Renal cortex interstitium (tissue), 11 donors: ENCODE results near the gene NIFK. TPM values are rescaled to one million over a fixed set of nuclear protein-coding genes. Genes with fewer than 3 reads are reported as not detected.
"Not testable (repeated sequence)": the region's sequence is repeated elsewhere in the genome, so short reads cannot be mapped to it uniquely, and the experiment has no call there.

ENCODE experiments used
- DNase-seq, 11 donors: peaks; one replicate each; pipeline ENCODE4 v3.0.0-alpha.2; 2013; ENCODE audit warnings: low read depth in 9 of 11, low spot score in 4 of 11; ENCODE audit errors: extremely low read depth in 1 of 11
- polyA plus RNA-seq, 3 donors: library from polyadenylated mRNA; unstranded; fragments of 120-200 nt; gene quantifications; one replicate each; pipeline ENCODE4 v1.2.1, GENCODE V29; 2013; ENCODE audit not compliant: insufficient read length in 3 of 3

The NIFK gene
- polyA plus RNA-seq, 3 donors, result 60.9 to 77.9 (median 62.8) TPM

DNA sequence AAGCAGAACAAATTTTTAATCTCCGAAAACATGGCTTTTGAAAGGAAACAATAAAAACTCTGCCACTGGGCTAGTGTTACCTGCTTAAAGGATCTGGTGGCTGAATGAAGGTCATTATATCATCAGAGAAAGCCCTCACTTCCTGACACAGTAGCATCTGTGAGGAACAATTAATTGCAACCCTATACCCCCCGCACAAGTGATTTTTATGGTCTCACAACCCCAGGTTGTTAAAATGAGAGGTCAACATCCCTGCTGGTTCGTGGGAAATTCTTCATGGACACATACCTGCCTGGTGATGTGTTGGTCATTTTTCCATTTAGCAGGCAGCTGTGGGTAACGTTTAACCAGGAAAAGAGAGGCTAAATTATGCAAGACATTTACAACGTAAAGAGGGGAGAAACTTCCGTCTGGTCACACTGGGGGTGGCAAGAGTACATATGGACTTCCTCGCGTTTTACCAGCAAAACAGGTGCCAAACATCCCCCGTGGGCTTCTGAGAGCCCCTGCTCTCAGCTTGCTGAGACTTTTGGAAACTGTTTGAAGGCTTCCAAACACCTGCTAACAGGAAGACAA lies 29.2 kb downstream of the NIFK start:
- DNase-seq, result peak in 7 of 11 donors; percentile 36 to 74 (median 64)

DNA sequence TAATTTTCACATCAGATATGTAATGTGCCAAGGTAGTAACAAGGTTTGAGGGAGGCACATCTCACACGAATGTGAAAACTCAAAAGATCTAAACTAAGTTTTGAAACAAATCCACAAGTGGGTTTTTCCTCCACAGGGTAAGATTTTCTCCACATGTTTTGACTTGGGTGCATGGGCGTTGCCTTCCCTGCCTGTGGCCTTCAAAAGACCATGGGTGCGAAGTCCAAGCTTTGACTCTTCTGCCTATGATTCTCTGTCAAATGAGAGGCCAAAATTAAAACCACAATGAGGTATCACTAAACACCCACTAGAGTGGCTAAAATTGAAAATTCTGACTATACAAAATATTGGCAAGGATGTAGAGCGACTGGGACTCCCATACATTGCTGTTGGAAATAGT lies 30.7 kb downstream of the NIFK start:
- DNase-seq, result no peak

DNA sequence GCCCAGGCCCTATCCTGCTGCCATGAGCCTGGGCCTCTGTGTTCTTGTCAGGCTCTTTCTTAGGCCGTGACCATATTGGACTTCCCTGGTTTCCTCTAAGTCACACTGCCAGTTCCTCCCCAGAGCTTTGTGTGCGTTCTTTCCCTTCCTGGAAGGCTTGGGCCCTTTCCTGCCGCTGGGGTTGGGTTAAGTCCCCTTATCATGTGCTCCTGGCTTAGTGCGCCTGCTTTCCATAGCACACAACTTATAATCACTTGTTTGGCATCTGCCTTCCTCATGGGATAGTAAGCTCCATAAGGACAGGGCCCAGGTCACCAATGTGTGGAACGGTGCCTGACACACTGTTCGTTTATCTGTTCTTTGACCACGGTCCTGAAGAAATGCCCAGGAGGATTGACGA lies 31.3 kb downstream of the NIFK start:
- no peak for DNase-seq

DNA sequence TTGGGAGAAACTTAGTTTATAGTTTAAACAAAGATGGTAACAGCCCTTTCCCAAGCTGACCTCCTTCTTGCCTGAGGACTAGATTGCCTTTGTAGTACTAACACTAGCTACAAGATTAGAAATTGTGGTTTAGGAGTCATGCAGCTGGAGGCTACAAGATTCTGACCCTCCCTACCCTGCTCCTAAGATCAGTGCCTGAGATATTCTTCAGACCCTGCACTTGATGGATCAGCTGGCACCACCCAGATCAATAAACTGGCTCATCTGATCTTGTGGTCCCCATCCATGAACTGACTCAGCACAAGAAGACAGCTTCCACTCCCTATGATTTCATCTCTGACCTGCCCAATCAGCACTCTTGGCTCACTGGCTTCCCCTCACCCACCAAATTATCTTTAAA lies 34.9 kb downstream of the NIFK start:
- not testable (repeated sequence) for DNase-seq

DNA sequence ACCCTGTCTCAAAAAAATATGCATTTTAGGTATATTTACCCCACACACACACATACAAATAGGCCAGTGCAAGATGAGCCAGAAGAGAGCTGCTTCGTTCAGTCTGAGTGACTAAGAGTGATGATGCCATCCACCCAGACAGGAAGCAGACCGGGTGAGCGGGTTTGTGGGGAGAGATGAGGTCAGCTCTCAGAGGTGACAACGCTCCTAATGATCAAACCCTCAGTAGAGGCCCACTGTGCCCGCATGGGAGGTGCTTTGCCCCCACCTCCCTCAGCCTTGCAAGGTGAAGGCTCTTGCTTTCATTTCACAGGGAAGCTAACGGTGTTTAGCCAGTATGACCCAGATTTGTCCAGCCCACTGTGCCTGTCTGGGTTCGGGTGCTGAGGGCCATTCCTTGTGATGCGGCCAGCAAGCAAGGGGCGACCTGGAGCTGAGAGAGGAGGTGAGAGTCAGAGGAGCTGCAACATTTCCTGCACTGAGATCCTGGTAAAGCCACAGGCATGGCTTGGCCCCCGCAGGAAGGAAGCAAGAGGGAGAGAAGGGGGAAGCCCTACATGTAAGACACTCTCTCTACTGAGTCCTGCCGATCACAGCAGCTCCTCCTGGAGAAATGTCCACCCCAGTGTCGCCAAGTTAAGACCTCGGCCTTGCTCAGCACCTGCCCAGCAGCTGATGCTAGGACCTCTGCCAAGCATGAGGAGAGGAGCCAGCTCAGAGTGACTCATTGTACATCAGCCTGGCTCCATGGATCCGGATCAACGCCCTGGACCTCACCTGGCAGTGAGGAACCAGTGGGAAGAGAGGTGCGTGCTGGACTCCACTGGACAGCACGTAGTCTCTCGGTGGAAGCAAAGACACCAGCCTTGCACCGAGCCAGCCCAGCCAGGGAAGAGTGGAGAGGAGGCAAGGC lies 37.0 kb downstream of the NIFK start:
- DNase-seq, result no peak

DNA sequence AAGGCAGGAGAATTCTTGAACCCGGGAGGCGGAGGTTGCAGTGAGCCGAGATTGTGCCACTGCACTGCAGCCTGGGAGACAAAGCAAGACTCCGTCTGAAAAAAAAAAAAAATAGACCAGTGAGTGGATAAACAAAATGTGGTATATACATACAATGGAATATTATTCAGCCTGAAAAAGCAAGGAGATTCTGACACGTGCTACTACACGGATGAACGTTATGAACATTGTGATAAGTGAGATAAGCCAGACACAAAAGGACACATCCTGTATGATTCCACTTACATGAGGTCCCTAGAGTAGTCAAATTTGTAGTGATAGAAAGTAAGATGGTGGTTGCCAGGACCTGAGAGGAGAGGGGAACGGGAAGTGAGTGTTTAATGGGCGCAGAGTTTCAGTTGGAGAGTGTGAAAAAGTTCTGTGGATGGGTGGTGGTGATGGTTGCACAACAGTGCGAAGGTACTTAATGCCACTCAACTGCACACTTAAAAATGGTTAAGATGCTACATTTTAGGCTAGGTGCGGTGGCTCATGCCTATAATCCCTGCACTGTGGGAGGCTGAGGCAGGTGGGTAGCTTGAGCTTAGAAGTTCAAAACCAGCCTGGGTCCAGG lies 38.3 kb downstream of the NIFK start:
- no peak for DNase-seq

DNA sequence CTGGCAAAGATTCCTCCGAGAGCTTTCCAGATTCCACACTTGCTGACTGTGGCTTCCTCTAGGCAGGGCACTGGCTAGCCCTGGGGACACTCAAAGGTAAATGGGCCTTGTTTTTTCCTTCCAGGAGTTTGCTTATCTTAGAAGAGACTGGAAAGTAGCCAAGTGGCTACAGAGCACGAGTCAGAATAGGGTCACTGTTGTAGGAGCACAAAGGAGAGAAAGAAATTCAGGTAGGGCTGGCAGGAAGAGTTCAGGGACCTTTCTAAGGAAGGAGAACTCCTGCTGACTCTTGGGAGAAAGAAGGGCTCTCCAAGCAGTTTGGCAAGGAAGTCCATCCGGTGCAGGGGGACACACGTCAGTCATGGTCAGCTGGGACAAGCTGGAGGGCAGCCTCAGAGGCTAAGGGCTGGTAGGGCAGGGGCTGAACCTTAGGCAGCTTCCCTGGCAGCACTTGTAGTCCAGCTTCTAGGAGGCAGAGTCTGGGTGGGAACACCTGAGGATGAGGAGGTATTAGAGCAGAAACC lies 39.5 kb downstream of the NIFK start:
- no peak for DNase-seq

DNA sequence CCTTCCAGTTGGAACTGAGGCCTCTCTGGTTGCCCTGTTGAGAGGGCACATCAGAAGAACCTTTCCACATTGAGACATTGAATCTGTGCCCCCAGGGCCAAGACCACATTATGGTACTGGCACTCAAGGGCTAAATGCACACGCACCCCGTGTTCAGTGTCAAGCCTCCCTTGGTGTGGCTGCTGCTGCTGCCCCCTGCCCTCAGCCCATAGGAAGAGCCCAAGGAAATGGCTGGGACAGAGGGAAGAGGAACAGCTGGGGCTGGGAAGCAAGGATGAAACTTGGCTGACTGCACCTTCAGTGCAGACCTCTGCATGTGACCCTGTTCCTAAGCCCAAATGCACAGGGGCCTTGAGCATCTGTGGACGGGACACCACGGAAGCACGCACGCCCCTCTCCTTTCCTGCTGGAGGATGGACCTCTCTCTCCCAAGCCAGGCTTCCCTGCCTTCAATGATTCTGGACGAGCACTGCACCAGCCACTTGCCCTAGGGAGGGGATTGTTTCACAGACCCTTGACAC lies 40.2 kb downstream of the NIFK start:
- no peak for DNase-seq

DNA sequence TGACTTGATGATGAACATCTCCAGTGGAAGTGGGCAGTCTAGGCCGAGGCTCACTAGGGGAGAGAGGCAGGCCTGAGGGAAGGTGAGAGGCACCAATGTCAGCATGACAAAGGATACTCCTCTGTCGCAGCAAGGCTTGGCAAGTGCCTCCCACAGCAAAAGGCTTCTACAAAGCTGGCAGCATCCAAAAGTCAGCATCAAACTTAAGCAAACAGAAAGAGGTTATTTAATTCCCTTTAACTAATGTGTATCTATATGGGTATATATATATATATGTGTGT lies 41.6 kb downstream of the NIFK start:
- DNase-seq, result no peak

DNA sequence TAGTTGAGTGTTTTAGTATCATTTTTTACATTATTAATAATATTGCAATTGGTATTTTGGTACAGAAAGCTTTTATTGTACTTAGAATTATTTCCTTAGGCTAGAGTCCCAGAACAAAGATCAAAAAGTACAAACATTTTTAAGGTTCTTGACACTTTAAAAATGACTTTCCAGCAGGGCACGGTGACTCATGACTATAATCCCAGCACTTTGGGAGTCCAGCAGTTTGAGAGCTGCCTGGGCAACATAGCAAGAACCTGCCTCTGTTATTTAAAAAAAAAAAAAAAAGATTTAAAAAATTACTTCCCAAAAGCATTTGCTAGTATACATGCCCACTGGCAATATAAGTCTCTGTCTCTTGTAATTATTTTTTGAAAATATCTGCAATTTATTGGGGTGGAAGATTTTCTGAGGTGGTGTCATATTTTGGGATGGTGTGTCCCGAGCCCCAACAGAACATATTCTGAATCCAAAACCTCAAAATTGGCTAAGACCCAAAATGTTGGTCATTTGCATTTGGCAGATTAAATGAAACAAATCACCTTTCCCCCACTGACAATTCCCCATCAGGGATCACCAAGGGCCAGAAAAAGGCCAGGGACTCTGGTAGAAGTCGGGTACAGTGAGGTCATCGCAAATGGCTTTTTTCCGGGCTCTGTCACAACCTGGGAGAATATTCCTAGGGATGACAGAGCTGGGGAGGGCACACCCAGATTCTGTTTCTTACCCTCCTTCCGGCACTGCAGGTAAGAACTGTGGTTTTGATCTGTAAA lies 42.1 kb downstream of the NIFK start:
- no peak for DNase-seq

DNA sequence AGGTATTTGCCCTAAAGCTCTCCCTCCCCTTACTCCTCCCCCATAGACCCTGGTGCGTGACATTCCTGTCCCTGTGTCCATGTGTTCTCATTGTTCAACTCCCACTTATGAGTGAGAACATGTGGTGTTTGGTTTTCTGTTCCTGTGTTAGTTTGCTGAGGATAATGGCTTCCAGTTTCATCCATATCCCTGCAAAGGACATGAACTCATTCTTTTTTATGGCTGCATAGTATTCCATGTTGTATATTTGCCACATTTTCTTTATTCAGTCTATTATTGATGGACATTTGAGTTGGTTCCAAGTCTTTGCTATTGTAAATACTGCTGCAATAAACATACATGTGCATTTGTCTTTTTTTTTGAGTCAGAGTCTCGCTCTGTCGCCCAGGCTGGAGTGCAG lies 46.1 kb downstream of the NIFK start:
- not testable (repeated sequence) for DNase-seq

DNA sequence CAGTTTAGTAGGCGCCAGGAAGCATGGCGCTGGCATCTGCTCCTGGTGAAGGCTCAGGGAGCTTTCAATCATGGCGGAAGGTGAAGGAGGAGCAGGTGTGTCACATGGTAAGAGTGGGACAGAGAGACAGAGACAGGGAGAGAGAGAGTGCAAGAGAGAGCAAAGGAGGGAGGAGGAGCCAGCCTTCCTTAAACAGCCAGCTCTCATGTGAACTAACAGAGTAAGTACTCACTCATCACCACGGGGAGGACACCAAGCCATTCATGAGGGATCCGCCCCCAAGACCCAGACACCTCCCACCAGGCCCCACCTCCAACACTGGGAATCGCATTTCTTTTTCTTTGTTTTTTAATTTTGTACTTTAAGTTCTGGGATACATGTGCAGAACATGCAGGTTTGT lies 46.6 kb downstream of the NIFK start:
- DNase-seq, result no peak

DNA sequence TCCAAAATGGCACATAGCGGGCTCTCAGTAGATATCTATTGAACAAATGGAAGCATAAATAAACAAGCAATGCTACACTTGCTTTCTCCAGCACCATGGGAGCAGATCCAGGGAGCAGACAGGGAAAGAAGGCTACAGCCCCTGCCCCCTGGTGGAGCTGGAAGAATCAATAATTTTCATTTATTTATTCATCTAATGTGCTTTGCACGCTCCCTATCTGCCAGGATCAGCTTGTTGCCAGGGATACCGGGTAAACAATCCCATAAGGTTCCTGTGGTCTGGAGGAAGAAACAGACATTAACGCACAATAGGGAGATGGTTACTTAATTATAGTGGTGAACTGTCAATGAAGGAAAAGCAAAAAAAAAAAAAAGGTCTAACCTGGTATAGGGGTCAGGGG lies 47.3 kb downstream of the NIFK start:
- DNase-seq, result peak in 2 of 11 donors; percentile 22 to 32

DNA sequence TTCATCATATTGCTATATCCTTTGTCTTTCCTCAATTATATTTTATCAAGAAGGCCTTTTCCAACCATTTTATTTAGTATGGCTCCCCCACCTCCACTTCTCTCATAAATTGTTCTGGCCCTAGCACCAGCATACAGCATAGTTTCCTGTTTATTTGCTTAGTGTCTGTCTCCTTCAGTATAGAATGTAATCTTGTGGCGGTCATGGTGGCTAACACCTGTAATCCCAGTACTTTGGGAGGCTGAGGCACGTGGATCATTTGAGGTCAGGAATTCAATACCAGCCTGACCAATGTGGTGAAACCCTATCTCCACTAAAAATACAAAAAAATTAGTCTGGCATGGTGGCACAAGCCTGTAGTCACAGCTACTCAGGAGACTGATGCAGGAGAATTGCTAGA lies 47.9 kb downstream of the NIFK start:
- no peak for DNase-seq

DNA sequence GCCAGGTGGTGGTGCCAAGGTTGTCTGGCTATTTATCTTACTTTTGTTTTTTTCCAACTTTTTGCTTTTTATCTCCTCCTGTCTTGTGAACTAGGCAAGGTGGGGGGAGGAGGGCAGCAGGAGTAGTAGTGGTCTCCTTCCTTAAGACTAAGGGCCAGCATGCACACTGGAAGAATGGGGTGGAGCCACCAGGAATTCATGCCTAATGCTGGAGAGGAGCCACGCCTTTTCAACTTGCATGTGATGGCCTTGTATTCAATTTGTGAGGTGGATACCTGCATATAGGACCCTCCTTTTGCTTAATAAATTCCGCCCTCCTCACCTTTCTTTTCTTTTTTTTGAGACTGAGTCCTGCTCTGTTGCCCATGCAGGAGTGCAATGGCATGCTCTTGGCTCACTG lies 49.8 kb downstream of the NIFK start:
- no peak for DNase-seq

DNA sequence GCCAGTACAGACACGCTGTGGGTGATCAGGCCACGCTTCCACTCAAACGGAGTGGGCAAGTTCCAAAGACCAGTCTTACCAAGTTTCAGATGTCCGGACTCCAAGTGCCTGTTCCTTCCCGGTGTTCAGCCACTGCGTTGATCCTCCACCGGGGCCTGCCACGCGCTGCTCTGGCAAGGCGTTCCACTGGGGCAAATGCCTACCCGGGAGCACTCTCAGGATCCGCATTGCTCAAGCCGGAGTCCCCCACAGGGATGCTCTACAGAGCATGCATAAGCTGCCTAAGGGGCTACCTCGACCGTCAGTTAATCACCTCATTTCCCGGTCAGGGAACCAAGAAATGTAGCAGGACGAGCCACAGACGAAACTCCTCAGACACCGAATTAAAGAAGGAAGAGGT lies 50.5 kb downstream of the NIFK start:
- DNase-seq, result no peak

DNA sequence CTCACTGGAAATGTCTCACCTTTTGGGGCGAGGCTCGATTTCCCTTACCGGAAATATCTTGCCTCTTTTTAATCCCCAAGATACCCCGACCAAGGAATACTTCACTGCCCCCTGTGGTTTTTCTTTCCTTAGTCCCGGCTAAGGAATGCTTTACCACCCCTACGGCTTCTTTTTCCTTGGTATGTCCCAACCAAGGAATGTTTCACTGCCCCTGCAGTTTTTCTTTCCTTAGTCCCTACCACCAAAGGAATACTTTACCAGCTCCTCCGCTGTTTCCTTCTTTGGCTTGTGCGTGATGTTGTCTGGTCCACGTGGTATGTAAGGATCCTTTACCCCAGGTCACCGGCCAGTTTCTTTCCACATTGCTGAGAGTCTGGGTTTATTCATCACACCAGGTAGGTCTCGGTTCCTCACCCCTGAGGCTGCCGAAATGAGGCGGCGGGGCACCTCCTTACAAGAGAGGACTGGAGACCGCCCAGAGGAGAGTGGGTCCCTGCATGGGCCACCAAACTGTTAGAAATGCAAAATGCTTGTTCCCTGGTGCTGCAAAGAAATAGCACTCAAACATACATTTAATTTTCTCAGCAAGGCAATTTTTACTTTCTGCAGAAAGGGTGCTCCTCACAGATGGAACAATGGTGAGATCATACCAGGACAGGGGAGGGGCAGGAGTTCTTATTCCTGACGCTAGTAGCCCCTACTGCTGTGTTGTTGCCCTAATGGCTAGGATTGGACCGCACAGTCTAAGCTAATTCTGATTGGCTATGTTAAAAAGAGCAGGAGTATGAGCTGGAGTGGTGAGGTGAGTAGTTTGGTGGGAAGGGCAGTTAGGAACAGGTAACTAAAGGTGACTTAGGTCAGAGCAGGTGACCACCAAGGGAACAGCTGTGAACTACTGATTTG lies 54.0 kb downstream of the NIFK start:
- DNase-seq, result no peak

DNA sequence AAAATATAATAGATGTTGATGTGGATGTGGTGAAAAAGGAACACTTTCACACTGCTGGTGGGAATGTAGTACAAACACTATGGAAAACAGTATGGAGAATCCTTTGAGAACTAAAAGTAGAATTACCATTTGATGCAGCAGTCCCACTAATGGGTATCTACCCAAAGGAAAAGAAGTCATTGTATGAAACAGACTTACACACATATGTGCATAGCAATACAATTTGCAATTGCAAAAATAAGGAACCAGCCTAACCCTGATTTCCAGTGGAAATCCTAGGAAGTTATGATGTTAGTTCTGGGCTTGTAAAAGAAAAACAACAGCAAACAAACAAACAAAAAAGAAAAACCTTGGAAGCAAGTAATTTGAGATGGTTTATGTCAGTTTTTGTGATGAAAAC lies 58.8 kb downstream of the NIFK start:
- no peak for DNase-seq
